Smooth muscle cell (in vitro differentiated cells): ENCODE data around the gene FASN. TPM values are rescaled to one million over a fixed set of nuclear protein-coding genes. Genes with fewer than 3 reads are reported as not detected.

Experiments
- DNase-seq: peaks from one replicate; lab custom pipeline; 2025; ENCODE audit not compliant: unreplicated experiment; lab: John Stamatoyannopoulos, UW
- H2AFZ ChIP-seq: fragments of 200-600 bp; sonication (generic); 2 replicates; pipeline ENCODE4 v1.6.0; 2016; ENCODE audit warnings: antibody characterized with exemption, low read depth, mild to moderate bottlenecking
- H3F3A ChIP-seq: fragments of 200-600 bp; sonication (generic); 2 replicates; pipeline ENCODE4 v1.6.0; 2017; ENCODE audit warnings: antibody characterized with exemption, low read depth
- H3K27ac ChIP-seq: fragments of 200-600 bp; sonication (generic); 2 replicates; pipeline ENCODE4 v1.5.1; 2016; ENCODE audit warnings: low read depth, mild to moderate bottlenecking
- H3K27me3 ChIP-seq: fragments of 200-600 bp; sonication (generic); 2 replicates; pipeline ENCODE4 v1.6.1; 2016; ENCODE audit warnings: low read depth, mild to moderate bottlenecking
- H3K36me3 ChIP-seq: fragments of 200-600 bp; sonication (generic); 2 replicates; pipeline ENCODE4 v1.5.1; 2016; ENCODE audit warnings: low read depth
- H3K4me1 ChIP-seq: fragments of 200-600 bp; sonication (generic); 2 replicates; pipeline ENCODE4 v1.5.1; 2016; ENCODE audit warnings: low read depth
- H3K4me2 ChIP-seq: fragments of 200-600 bp; sonication (generic); 2 replicates; pipeline ENCODE4 v1.6.0; 2016; ENCODE audit warnings: mild to moderate bottlenecking
- H3K4me3 ChIP-seq: fragments of 200-600 bp; sonication (generic); 2 replicates; pipeline ENCODE4 v1.5.1; 2016; ENCODE audit warnings: mild to moderate bottlenecking
- H3K79me2 ChIP-seq: fragments of 200-600 bp; sonication (generic); 2 replicates; pipeline ENCODE4 v1.6.0; 2016; ENCODE audit warnings: low read depth, mild to moderate bottlenecking
- H3K9ac ChIP-seq: fragments of 200-600 bp; sonication (generic); 2 replicates; pipeline ENCODE4 v1.6.0; 2016; ENCODE audit warnings: low read depth
- H3K9me3 ChIP-seq: fragments of 200-600 bp; sonication (generic); replicated peaks from 2 replicates; pipeline ENCODE4 v1.5.1; 2016; ENCODE audit warnings: low read depth
- H4K20me1 ChIP-seq: fragments of 200-600 bp; sonication (generic); 2 replicates; pipeline ENCODE4 v1.6.0; 2016; ENCODE audit warnings: low read depth
- CTCF ChIP-seq: fragments of 200-600 bp; sonication (generic); IDR thresholded peaks from 2 replicates; pipeline ENCODE4 v1.5.1; 2017; ENCODE audit warnings: borderline replicate concordance, mild to moderate bottlenecking, antibody characterized with exemption; ENCODE audit not compliant: insufficient read depth, poor library complexity, severe bottlenecking
- WGBS: methylation state at CpG from one replicate; pipeline ENCODE4 v1.1.7; 2016; ENCODE audit warnings: low lambda C conversion rate; 5-methylcytosine and 5-hydroxymethylcytosine counted together
- polyA plus RNA-seq: library from polyadenylated mRNA; unstranded; fragments of >200 nt; fragmentation: Nextera tagmentation; extraction: Ambion mirVana; gene quantifications from 2 replicates; pipeline ENCODE4 v1.2.1, GENCODE V29; 2016
- total RNA-seq: library from RNA; depleted of rRNA; stranded (reverse); fragments of >200 nt; gene quantifications from 2 replicates; pipeline ENCODE4 v1.2.3, GENCODE V29; 2014

Gene FASN
- total and polyA plus RNA-seq, 2 experiments from 2014 or later: 46.6 to 49.3 TPM

- TF ChIP-seq CTCF: no peak
- Histone ChIP-seq H3K4me2 (no peak overlapping the region), H3K79me2 (no peaks in the 10 kb centered on the region), H3K36me3 (no peaks in the 10 kb centered on the region), H3K9ac (no peak overlapping the region), H3K4me3 (no peak overlapping the region), H3K27me3 (no peaks in the 10 kb centered on the region), H2AFZ (no peak overlapping the region), H3K9me3 (no peaks in the 10 kb centered on the region), H4K20me1 (peaks cover 11% of the 10 kb centered on the region), H3K27ac (no peak overlapping the region), H3K4me1 (no peaks in the 10 kb centered on the region), H3F3A (no peaks in the 10 kb centered on the region)
- DNase-seq: no peak
- 96% methylated on average over 18 of the region's 18 CpGs for WGBS
Observed at GRCh38 chr17:82112181-82112913, 14.3 kb upstream of the FASN start.

- H3K9ac ChIP-seq: no peak overlapping the region
- no peak for DNase-seq
- TF ChIP-seq CTCF: no peak
- no peaks in the 10 kb centered on the region for H3K9me3 ChIP-seq
- no peaks in the 10 kb centered on the region for H3F3A ChIP-seq
- peaks cover 8% of the 10 kb centered on the region for H3K4me1 ChIP-seq
- H3K79me2 ChIP-seq: no peaks in the 10 kb centered on the region
- H2AFZ ChIP-seq: no peak overlapping the region
- H3K36me3 ChIP-seq: no peaks in the 10 kb centered on the region
- H3K4me3 ChIP-seq: no peak overlapping the region
- H4K20me1 ChIP-seq: peaks cover 1% of the 10 kb centered on the region
- no peak overlapping the region for H3K4me2 ChIP-seq
- 80% methylated on average over 3 of the region's 3 CpGs for WGBS
- H3K27me3 ChIP-seq: no peaks in the 10 kb centered on the region
- H3K27ac ChIP-seq: no peak overlapping the region
Observed at GRCh38 chr17:82110298-82110697, 12.3 kb upstream of the FASN start.

- Histone ChIP-seq H3K36me3 (no peaks in the 10 kb centered on the region), H3K27ac (no peak overlapping the region), H3K9me3 (no peaks in the 10 kb centered on the region), H3K4me2 (no peak overlapping the region), H3K4me3 (no peak overlapping the region), H3K27me3 (no peaks in the 10 kb centered on the region), H3K79me2 (no peaks in the 10 kb centered on the region), H4K20me1 (no peaks in the 10 kb centered on the region), H3K9ac (no peak overlapping the region), H3K4me1 (peaks cover 15% of the 10 kb centered on the region), H3F3A (peaks cover 3% of the 10 kb centered on the region), H2AFZ (no peak overlapping the region)
- WGBS: 97% methylated on average over 14 of the region's 14 CpGs
- no peak for TF ChIP-seq CTCF
- no peak for DNase-seq
Observed at GRCh38 chr17:82108961-82109475, 11.0 kb upstream of the FASN start.
